GM19099 (cell line): ENCODE results near the gene CALCOCO1.

Experiments used
- POLR2A ChIP-seq: IDR thresholded peaks from 3 replicates; pipeline ENCODE4 v1.6.1; 2011; ENCODE audit warnings: low read depth; ENCODE audit not compliant: insufficient read length; ENCODE audit errors: extremely low read depth

Gene CALCOCO1

GRCh38 chr12:53675701-53676607 lies 51.3 kb downstream of the CALCOCO1 start, which contains the start of gene ATP5MC2:
Gene ATP5MC2, minus strand, starts transcription at chr12:53676083. Its CDS starts 3,469 bp downstream, at chr12:53672614.
- TF ChIP-seq POLR2A: peak; percentile 88

- no peak for TF ChIP-seq POLR2A
Observed at GRCh38 chr12:53674977-53675700, 52.1 kb downstream of the CALCOCO1 start.

GRCh38 chr12:53670971-53671370 lies 56.3 kb downstream of the CALCOCO1 start:
- no peak for TF ChIP-seq POLR2A

- TF ChIP-seq POLR2A: no peak
Observed at GRCh38 chr12:53670308-53670707, 56.9 kb downstream of the CALCOCO1 start.

- no peak for TF ChIP-seq POLR2A
Observed at GRCh38 chr12:53667080-53667479, 60.2 kb downstream of the CALCOCO1 start.

GRCh38 chr12:53664936-53665335 lies 62.3 kb downstream of the CALCOCO1 start:
- TF ChIP-seq POLR2A: no peak

GRCh38 chr12:53664191-53664590 lies 63.1 kb downstream of the CALCOCO1 start:
- TF ChIP-seq POLR2A: no peak

GRCh38 chr12:53660041-53660440 lies 67.2 kb downstream of the CALCOCO1 start:
- TF ChIP-seq POLR2A: no peak

- TF ChIP-seq POLR2A: no peak
Observed at GRCh38 chr12:53659571-53659981, 67.7 kb downstream of the CALCOCO1 start.

GRCh38 chr12:53659011-53659551 lies 68.2 kb downstream of the CALCOCO1 start:
- TF ChIP-seq POLR2A: no peak
